Measurements from ENCODE around the gene NKAPD1.
A peak's percentile ranks its signal among the peaks of the same experiment; 100 is the strongest.
"Not testable (repeated sequence)": the region's sequence is repeated elsewhere in the genome, so short reads cannot be mapped to it uniquely, and the experiment has no call there.

NKAPD1 gene

GRCh38 chr11:112086422-112087191 lies 12.5 kb downstream of the NKAPD1 start, which contains the start of the genes SDHD and TIMM8B:
SDHD (plus strand) TSS chr11:112086873; CDS start chr11:112086908, 35 bp downstream.
TIMM8B (minus strand) TSS chr11:112086756; CDS start chr11:112086723, 33 bp downstream.
- DNase-seq: peak; percentile 98

GRCh38 chr11:112087212-112087611 lies 13.1 kb downstream of the NKAPD1 start:
- DNase-seq: no peak

GRCh38 chr11:112095302-112095701 lies 21.2 kb downstream of the NKAPD1 start:
- not testable (repeated sequence) for DNase-seq

- peak; percentile 28 for DNase-seq
Observed at GRCh38 chr11:112096194-112096593, 22.1 kb downstream of the NKAPD1 start.

- DNase-seq: no peak
Observed at GRCh38 chr11:112097734-112098528, 23.8 kb downstream of the NKAPD1 start.

GRCh38 chr11:112100462-112100861 lies 26.4 kb downstream of the NKAPD1 start:
- DNase-seq: peak; percentile 58

GRCh38 chr11:112103446-112103845 lies 29.3 kb downstream of the NKAPD1 start:
- no peak for DNase-seq

GRCh38 chr11:112106070-112106469 lies 32.0 kb downstream of the NKAPD1 start:
- DNase-seq: no peak

- peak; percentile 73 for DNase-seq
Observed at GRCh38 chr11:112113539-112114457, 39.7 kb downstream of the NKAPD1 start.

GRCh38 chr11:112114460-112114859 lies 40.4 kb downstream of the NKAPD1 start:
- DNase-seq: no peak

GRCh38 chr11:112115386-112115785 lies 41.3 kb downstream of the NKAPD1 start:
- DNase-seq: no peak

GRCh38 chr11:112118176-112118575 lies 44.1 kb downstream of the NKAPD1 start:
- DNase-seq: no peak

- DNase-seq: no peak
Observed at GRCh38 chr11:112121981-112122615, 48.0 kb downstream of the NKAPD1 start.

GRCh38 chr11:112123129-112123528 lies 49.0 kb downstream of the NKAPD1 start:
- DNase-seq: no peak

- no peak for DNase-seq
Observed at GRCh38 chr11:112127056-112127455, 53.0 kb downstream of the NKAPD1 start.

- peak; percentile 93 for DNase-seq
Observed at GRCh38 chr11:112128483-112129121, 54.5 kb downstream of the NKAPD1 start.

- DNase-seq: no peak
Observed at GRCh38 chr11:112129656-112130055, 55.6 kb downstream of the NKAPD1 start.

- DNase-seq: no peak
Observed at GRCh38 chr11:112132737-112133136, 58.6 kb downstream of the NKAPD1 start.

- no peak for DNase-seq
Observed at GRCh38 chr11:112134473-112134872, 60.4 kb downstream of the NKAPD1 start.
